Vagina (tissue), 2 donors: ENCODE measurements around the gene ABCA2. TPM values are rescaled to one million over a fixed set of nuclear protein-coding genes. Genes with fewer than 3 reads are reported as not detected.

Experiments used
- DNase-seq, 2 donors: peaks; one replicate each; pipeline ENCODE4 v3.0.0-alpha.2; 2017; ENCODE audit errors: extremely low spot score in 2 of 2
- H3K27ac ChIP-seq: fragments of 200-600 bp; sonication (generic); one replicate; pipeline ENCODE4 v1.5.1; 2019
- H3K27me3 ChIP-seq: fragments of 200-600 bp; sonication (generic); one replicate; pipeline ENCODE4 v1.5.1; 2019
- H3K36me3 ChIP-seq, 2 donors: fragments of 200-600 bp; sonication (generic); one replicate each; pipeline ENCODE4 v1.5.1; 2017 to 2019
- H3K4me1 ChIP-seq: fragments of 200-600 bp; sonication (generic); one replicate; pipeline ENCODE4 v1.5.1; 2019
- H3K4me3 ChIP-seq, 2 donors: fragments of 200-600 bp; sonication (generic); 1 replicate in 1 of 2; 2 replicates in 1 of 2; pipeline ENCODE4 v1.5.1; 2016 to 2019
- H3K9me3 ChIP-seq: fragments of 200-600 bp; sonication (generic); one replicate; pipeline ENCODE4 v1.5.1; 2019
- POLR2A ChIP-seq, 2 donors: fragments of 450-650 bp; IDR thresholded peaks; one replicate each; pipeline ENCODE4 v1.6.1; 2017; ENCODE audit warnings: antibody characterized with exemption in 2 of 2, mild to moderate bottlenecking in 2 of 2, moderate library complexity in 2 of 2
- POLR2AphosphoS5 ChIP-seq, 2 donors: sonication (generic); formaldehyde crosslinking; IDR thresholded peaks; one replicate each; pipeline ENCODE4 v1.9.0; 2017; ENCODE audit warnings: antibody characterized with exemption in 2 of 2, mild to moderate bottlenecking in 2 of 2, low read depth in 1 of 2; ENCODE audit not compliant: insufficient read depth in 1 of 2
- intact Hi-C: fragments of 100-400 bp; cut with DNase I; formaldehyde crosslinking; loops from one replicate; pipeline ENCODE4 v1.15.1; 2023
- total RNA-seq: library from RNA; depleted of rRNA; stranded (reverse); fragments of >200 nt; gene quantifications from one replicate; pipeline ENCODE4 v1.2.3, GENCODE V29; 2016
- TF ChIP-seq, protein P1 (sequence below), 3 experiments: fragments of 450-650 bp in 2 of 3; fragments of 200-600 bp in 1 of 3; sonication (generic) in 1 of 3; IDR thresholded peaks; one replicate each; pipeline ENCODE4 v1.5.1; 2017 to 2019; ENCODE audit warnings: antibody characterized with exemption in 3 of 3, mild to moderate bottlenecking in 2 of 3, moderate library complexity in 2 of 3

The ABCA2 gene
- total RNA-seq, 1 donor from 2014 or later = 44.0 TPM

DNA sequence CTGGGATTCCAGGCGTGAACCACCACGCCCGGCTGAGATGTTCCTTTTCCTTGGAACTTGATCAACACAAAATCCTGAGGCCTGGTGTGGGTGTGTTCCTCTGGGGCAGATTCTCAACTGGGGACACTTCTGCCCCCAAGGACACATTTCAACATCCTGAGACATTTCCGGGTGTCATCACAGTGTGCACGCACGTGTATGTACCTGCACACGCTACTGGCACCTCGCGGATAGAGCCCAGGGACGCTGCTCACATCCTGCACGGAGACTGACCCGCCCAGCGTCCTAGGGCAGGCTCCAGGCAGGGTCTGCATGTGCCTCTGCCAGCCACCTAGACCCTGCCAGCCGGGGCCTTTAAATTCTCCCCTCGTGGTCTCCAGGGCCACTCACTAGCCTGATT, 34.3 kb upstream of the ABCA2 start:
- no peaks in the 10 kb centered on the region for H3K27me3 ChIP-seq
- TF ChIP-seq, protein P1, sequence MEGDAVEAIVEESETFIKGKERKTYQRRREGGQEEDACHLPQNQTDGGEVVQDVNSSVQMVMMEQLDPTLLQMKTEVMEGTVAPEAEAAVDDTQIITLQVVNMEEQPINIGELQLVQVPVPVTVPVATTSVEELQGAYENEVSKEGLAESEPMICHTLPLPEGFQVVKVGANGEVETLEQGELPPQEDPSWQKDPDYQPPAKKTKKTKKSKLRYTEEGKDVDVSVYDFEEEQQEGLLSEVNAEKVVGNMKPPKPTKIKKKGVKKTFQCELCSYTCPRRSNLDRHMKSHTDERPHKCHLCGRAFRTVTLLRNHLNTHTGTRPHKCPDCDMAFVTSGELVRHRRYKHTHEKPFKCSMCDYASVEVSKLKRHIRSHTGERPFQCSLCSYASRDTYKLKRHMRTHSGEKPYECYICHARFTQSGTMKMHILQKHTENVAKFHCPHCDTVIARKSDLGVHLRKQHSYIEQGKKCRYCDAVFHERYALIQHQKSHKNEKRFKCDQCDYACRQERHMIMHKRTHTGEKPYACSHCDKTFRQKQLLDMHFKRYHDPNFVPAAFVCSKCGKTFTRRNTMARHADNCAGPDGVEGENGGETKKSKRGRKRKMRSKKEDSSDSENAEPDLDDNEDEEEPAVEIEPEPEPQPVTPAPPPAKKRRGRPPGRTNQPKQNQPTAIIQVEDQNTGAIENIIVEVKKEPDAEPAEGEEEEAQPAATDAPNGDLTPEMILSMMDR (IDR thresholded peaks at IDR 0.05) = no peak
- TF ChIP-seq POLR2A (IDR thresholded peaks at IDR 0.05) (no peak), POLR2AphosphoS5 (IDR thresholded peaks at IDR 0.05; ENCODE audit: insufficient read depth in 1 of 2, low read depth in 1 of 2) (no peak)
- peaks cover 8% of the 10 kb centered on the region for H3K4me1 ChIP-seq
- no peaks in the 10 kb centered on the region for H3K36me3 ChIP-seq
- intact Hi-C loops = no loop called here
- H3K4me3 ChIP-seq = no peak overlapping the region
- no peak overlapping the region for H3K27ac ChIP-seq
- no peak for DNase-seq
- H3K9me3 ChIP-seq = no peaks in the 10 kb centered on the region

DNA sequence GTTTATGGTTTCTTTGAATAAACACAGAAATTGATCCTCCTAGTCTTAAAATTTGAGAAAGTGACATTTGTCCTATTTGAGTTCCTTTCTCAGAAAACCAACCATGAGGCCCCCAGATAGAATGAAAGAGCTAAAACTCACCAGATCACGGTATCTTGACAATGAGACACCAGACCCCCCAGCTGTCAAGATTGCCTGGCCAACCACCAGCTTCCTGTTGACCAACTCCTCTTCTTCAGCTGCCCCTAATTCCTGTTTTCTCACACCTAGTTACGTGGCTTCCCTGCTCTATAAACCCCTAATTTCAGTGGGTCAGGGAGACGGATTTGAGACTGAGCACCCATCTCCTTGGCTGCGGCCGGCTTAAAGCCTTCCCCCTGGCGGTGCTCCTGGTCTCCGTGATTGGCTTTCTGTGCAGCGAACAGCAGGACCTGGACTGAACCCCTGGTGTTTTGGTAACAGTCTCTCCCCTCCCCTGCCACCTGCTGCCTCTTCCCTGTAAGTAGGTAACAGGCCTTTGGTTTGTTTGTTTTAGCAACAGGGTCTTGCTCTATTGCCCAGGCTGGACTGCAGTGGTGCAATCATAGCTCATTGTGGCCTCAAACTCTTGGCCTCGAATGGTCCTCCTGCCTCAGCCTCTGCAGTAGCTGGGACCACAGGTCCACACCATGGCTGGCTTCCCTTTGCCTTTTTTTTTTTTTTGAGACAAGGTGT, 30.6 kb upstream of the ABCA2 start:
- no peak overlapping the region for H3K4me3 ChIP-seq
- H3K4me1 ChIP-seq = peaks cover 28% of the 10 kb centered on the region
- no peak for DNase-seq
- no peaks in the 10 kb centered on the region for H3K9me3 ChIP-seq
- TF ChIP-seq POLR2A (IDR thresholded peaks at IDR 0.05) = no peak
- TF ChIP-seq, protein P1 (IDR thresholded peaks at IDR 0.05) = no peak
- TF ChIP-seq POLR2AphosphoS5 (IDR thresholded peaks at IDR 0.05; ENCODE audit: insufficient read depth in 1 of 2, low read depth in 1 of 2) = no peak
- H3K27me3 ChIP-seq = no peaks in the 10 kb centered on the region
- H3K27ac ChIP-seq = no peak overlapping the region
- no peaks in the 10 kb centered on the region for H3K36me3 ChIP-seq
- intact Hi-C loops = no loop called here

DNA sequence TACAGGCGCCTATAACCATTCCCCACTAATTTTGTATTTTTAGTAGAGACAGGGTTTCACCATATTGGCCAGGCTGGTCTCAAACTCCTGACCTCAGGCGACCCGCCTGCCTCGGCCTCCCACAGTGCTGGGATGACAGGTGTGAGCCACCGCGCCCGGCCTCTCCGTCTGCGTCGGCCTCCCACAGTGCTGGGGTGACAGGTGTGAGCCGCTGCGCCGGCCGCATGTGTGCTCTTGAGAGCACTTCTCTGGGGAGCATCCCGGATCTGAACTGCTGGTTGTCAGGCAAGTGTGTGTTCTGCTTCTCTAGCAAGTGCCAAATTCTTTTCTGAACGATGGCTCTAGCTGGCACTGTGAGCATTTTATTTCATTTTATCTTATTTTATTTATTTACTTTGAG, 29.5 kb upstream of the ABCA2 start:
- H3K4me1 ChIP-seq = peaks cover 36% of the 10 kb centered on the region
- TF ChIP-seq, protein P1 (IDR thresholded peaks at IDR 0.05) = no peak
- no peak for TF ChIP-seq POLR2AphosphoS5 (IDR thresholded peaks at IDR 0.05; ENCODE audit: insufficient read depth in 1 of 2, low read depth in 1 of 2)
- no peak for TF ChIP-seq POLR2A (IDR thresholded peaks at IDR 0.05)
- H3K36me3 ChIP-seq = no peaks in the 10 kb centered on the region
- no peak overlapping the region for H3K27ac ChIP-seq
- no peaks in the 10 kb centered on the region for H3K9me3 ChIP-seq
- intact Hi-C loops = no loop called here
- H3K4me3 ChIP-seq = no peak overlapping the region
- no peak for DNase-seq
- no peaks in the 10 kb centered on the region for H3K27me3 ChIP-seq

- Histone ChIP-seq H3K4me1 (peaks cover 36% of the 10 kb centered on the region), H3K27me3 (no peaks in the 10 kb centered on the region), H3K4me3 (no peak overlapping the region), H3K27ac (no peak overlapping the region), H3K9me3 (no peaks in the 10 kb centered on the region), H3K36me3 (no peaks in the 10 kb centered on the region)
- TF ChIP-seq, protein P1 (IDR thresholded peaks at IDR 0.05) = no peak
- TF ChIP-seq POLR2A (IDR thresholded peaks at IDR 0.05) (no peak), POLR2AphosphoS5 (IDR thresholded peaks at IDR 0.05; ENCODE audit: insufficient read depth in 1 of 2, low read depth in 1 of 2) (no peak)
- intact Hi-C loops = no loop called here
- no peak for DNase-seq
These were observed 28.8 kb upstream of the ABCA2 start for GRCh38 chr9:137056739-137057415.
